GM10266 (cell line): ENCODE measurements around the gene TBCB.
"Not testable (repeated sequence)": the region's sequence is repeated elsewhere in the genome, so short reads cannot be mapped to it uniquely, and the experiment has no call there.

Source experiments
- DNase-seq: peaks from one replicate; pipeline ENCODE4 v3.0.0; 2012; ENCODE audit errors: extremely low spot score
- TF ChIP-seq, protein P1 (sequence below): IDR thresholded peaks from 2 replicates; pipeline ENCODE4 v1.5.1; 2012; ENCODE audit warnings: mild to moderate bottlenecking, low read depth; ENCODE audit not compliant: control insufficient read depth, insufficient read depth; ENCODE audit errors: missing control alignments

Gene TBCB, protein sequence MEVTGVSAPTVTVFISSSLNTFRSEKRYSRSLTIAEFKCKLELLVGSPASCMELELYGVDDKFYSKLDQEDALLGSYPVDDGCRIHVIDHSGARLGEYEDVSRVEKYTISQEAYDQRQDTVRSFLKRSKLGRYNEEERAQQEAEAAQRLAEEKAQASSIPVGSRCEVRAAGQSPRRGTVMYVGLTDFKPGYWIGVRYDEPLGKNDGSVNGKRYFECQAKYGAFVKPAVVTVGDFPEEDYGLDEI

DNA sequence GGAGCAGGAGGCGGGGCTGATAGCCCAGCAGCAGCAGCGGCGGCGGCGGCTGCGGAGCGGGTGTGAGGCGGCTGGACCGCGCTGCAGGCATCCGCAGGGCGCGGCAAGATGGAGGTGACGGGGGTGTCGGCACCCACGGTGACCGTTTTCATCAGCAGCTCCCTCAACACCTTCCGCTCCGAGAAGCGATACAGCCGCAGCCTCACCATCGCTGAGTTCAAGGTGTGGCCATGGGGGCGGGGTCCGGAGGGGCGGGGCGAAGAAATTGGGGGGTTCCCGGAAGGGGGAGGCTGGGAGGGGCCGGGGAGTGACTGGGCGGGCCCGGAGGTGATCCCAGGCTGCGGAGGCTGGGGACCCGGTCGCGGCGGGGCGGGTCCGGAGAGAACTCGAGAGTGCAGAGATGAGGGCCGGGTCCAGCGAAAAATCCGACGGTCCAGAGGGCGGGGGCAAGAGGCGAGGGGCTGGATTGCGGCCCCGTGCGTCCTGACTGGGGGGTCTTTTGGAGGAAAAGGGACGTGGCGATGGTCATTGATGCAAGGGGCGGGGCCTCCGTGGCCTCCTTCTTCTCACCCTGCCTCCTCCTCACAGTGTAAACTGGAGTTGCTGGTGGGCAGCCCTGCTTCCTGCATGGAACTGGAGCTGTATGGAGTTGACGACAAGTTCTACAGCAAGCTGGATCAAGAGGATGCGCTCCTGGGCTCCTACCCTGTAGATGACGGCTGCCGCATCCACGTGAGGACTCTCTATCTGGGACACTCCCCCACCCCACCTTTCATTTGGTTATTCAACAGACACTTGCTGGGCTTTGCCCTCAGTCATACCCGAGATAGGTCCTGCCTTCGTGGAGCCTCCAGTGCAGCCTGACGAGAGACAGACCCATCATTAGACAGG is at the start of gene TBCB:
TSS of gene TBCB (plus strand) at position 16 of the 891 bp plus-strand sequence. CDS start at position 109, 93 bp downstream.
- TF ChIP-seq, protein P1, sequence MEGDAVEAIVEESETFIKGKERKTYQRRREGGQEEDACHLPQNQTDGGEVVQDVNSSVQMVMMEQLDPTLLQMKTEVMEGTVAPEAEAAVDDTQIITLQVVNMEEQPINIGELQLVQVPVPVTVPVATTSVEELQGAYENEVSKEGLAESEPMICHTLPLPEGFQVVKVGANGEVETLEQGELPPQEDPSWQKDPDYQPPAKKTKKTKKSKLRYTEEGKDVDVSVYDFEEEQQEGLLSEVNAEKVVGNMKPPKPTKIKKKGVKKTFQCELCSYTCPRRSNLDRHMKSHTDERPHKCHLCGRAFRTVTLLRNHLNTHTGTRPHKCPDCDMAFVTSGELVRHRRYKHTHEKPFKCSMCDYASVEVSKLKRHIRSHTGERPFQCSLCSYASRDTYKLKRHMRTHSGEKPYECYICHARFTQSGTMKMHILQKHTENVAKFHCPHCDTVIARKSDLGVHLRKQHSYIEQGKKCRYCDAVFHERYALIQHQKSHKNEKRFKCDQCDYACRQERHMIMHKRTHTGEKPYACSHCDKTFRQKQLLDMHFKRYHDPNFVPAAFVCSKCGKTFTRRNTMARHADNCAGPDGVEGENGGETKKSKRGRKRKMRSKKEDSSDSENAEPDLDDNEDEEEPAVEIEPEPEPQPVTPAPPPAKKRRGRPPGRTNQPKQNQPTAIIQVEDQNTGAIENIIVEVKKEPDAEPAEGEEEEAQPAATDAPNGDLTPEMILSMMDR: no peak
- DNase-seq: peak; percentile 93

DNA sequence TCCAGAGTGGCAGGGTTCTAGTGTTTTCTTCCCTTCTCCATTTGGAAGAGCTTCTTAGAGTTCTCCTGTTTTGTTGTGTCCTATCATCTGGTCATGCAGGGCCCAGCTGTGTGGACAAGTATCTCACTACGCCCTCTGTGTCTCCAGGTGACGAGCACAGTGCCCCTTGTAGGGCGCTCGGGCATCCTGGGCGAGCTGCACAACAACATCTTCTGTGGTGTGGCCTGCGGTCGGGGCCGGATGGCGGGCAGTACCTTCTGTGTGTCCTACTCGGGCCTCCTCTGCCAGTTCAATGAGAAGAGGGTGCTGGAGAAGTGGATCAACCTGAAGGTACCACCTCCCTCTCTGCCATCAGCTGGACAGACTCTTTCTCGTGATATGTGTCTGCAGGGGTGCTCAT is 47.6 kb upstream of the TBCB start:
- no peak for DNase-seq
- TF ChIP-seq, protein P1: no peak

DNA sequence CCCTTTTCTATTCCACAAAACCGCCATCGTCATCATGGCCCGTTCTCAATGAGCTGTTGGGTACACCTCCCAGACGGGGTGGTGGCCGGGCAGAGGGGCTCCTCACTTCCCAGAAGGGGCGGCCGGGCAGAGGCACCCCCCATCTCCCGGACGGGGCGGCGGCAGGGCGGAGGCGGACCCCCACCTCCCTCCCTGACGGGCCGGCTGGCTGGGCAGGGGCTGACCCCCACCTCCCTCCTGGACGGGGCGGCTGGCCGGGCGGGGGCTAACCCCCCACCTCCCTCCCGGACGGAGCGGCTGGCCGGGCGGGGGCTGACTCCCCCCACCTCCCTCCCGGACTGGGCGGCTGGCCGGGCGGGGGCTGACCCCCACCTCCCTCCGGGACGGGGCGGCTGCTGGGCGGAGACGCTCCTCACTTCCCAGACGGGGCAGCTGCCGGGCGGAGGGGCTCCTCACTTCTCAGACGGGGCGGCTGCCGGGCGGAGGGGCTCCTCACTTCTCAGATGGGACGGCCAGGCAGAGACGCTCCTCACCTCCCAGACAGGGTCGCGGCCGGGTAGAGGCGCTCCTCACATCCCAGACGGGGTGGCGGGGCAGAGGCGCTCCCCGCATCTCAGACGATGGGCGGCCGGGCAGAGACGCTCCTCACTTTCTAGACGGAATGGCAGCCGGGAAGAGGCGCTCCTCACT is 46.3 kb upstream of the TBCB start:
- not testable (repeated sequence) for DNase-seq

DNA sequence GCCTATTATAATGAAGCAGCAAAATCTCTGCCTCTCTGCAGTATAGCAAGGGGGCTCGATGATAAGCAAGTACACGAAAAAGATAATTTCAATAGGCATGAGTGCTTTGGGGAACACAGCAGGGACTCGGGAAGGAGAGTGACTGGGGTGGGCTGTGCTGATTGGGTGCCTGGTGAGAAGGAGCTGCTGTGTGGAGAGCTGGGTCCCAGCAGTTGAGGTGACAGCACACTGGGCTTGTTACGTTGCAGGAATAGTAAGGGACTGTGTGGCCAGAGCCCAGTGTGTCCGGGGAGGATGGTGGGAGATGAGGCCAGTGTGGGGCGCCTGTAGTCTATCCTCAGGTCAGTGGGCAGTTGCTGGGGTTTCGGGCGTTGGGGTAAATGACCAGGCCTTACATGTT is 43.2 kb upstream of the TBCB start:
- no peak for DNase-seq
- TF ChIP-seq, protein P1: no peak

DNA sequence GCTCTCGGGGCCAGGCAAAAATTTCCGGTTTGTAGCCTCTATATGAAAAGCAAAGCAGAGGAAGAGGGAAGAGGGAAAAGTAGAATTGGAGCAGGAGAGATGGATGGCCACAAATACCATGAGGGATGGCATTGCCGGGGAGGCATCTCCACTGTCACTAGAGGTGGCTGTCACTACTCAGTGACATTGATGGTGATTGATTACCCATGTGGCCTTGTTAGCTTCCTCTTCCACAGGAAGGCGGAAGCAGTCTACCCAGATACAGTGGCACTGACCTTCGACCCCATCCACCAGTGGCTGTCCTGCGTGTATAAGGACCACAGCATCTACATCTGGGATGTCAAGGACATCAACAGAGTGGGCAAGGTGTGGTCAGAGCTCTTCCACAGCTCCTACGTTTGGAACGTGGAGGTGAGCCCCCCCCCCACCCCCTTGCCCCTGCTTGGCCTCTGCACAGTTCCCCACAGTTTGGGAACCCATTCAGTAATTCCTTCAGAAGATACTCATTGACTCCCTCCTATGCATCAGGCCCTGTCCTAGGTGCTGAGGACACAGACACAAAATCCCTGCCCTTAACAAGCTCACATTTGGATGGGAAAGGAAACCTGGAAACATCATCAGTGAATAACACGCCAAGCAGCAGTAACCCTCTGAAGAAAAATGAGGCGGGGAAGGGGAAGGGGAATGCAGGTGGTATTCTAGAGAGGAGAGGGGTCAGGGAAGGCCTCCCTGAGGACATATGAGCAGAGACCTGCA is 42.0 kb upstream of the TBCB start:
- TF ChIP-seq, protein P1: no peak
- no peak for DNase-seq

DNA sequence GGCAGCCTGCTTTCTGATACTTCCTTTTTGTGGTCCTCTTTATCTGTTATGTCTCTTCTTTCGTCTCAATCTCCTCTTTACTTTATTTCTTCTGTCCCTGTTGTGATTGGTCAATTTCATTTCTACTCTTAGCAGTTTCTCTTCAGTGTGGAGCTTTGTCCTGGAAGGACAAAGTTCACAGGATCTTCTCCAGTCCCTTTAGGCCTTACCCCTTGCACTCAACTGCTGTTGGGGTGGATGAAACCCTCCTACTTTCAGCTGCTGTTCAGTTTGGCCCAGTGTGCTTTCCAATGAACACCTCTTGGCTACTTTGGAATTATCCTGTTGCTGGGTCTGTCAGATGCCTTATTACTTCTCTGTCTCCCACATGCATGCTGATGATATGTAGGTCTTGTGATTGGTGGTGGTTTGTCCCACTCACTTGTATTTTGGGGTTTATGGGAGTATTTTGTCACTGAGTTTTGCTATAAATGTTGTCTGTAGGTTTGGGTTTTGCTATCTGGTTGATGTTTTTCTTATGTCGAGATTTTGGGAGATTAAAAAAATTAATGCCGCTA is 35.8 kb upstream of the TBCB start:
- TF ChIP-seq, protein P1: no peak
- DNase-seq: no peak

DNA sequence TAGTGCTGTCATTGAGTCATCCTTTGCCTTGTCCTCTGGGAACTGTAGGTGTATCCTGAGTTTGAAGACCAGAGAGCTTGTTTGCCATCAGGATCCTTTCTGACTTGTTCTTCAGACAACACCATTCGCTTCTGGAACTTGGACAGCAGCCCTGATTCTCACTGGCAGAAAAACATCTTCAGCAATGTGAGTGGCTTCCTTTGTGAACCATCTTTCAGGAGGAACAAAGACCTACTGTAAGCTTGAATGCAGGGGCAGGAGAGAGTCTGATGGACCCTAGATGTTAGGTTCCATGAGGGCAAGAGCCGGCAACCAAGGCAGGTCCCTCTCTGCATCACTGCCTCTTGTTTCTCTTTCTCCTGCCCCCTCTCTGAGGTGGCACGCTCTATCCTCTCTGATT is 33.9 kb upstream of the TBCB start:
- TF ChIP-seq, protein P1: no peak
- no peak for DNase-seq
